Activated T-helper 1 cell treated with Interleukin-2 at 50 U/mL for 16 hours (primary cell): ENCODE data around the gene SCTR.

Experiments used
- DNase-seq: peaks from one replicate; pipeline ENCODE4 v3.0.0-alpha.2; 2020; ENCODE audit warnings: low read depth

SCTR gene

GRCh38 chr2:119523952-119524694 is at the start of gene SCTR:
TSS of gene SCTR (minus strand) at chr2:119524483. CDS start at chr2:119524226, 257 bp downstream.
- DNase-seq = no peak

- no peak for DNase-seq
Measured at GRCh38 chr2:119567292-119567691, 43.0 kb upstream of the SCTR start.

- no peak for DNase-seq
Measured at GRCh38 chr2:119565481-119565880, 41.2 kb upstream of the SCTR start.

GRCh38 chr2:119553687-119554344 is 29.5 kb upstream of the SCTR start:
- no peak for DNase-seq

GRCh38 chr2:119552902-119553301 is 28.6 kb upstream of the SCTR start:
- DNase-seq = no peak

- DNase-seq = no peak
Measured at GRCh38 chr2:119550856-119551255, 26.6 kb upstream of the SCTR start.

- DNase-seq = no peak
Measured at GRCh38 chr2:119550346-119550745, 26.1 kb upstream of the SCTR start.

- no peak for DNase-seq
Measured at GRCh38 chr2:119549241-119549640, 25.0 kb upstream of the SCTR start.

- no peak for DNase-seq
Measured at GRCh38 chr2:119548516-119549120, 24.3 kb upstream of the SCTR start.

- DNase-seq = no peak
Measured at GRCh38 chr2:119546447-119546767, 22.1 kb upstream of the SCTR start.

GRCh38 chr2:119545754-119546446 is 21.6 kb upstream of the SCTR start:
- DNase-seq = no peak

GRCh38 chr2:119544939-119545475 is 20.7 kb upstream of the SCTR start:
- no peak for DNase-seq

GRCh38 chr2:119544075-119544938 is 20.0 kb upstream of the SCTR start, which contains the start of gene CFAP221:
TSS of gene CFAP221 (plus strand) at chr2:119544449. CDS start at chr2:119546132, 1,683 bp downstream.
- DNase-seq = no peak

GRCh38 chr2:119541476-119541875 is 17.2 kb upstream of the SCTR start:
- DNase-seq = no peak

GRCh38 chr2:119537792-119538191 is 13.5 kb upstream of the SCTR start:
- no peak for DNase-seq

- no peak for DNase-seq
Measured at GRCh38 chr2:119536707-119537106, 12.4 kb upstream of the SCTR start.

- no peak for DNase-seq
Measured at GRCh38 chr2:119536211-119536610, 11.9 kb upstream of the SCTR start.

- DNase-seq = no peak
Measured at GRCh38 chr2:119533560-119533959, 9.3 kb upstream of the SCTR start.

GRCh38 chr2:119531292-119531691 is 7.0 kb upstream of the SCTR start:
- DNase-seq = no peak

- DNase-seq = no peak
Measured at GRCh38 chr2:119527999-119528398, 3.7 kb upstream of the SCTR start.

GRCh38 chr2:119525614-119526013 is 1.3 kb upstream of the SCTR start:
- no peak for DNase-seq
